Activated T-cell treated with anti-CD3 and anti-CD28 coated beads, Interleukin-2, amount 50 U/mL, for 24 hours (primary cell): ENCODE results near the gene RNU1-1.
"Not testable (repeated sequence)": the region's sequence is repeated elsewhere in the genome, so short reads cannot be mapped to it uniquely, and the experiment has no call there.

Experiments
- DNase-seq: peaks from one replicate; pipeline ENCODE4 v3.0.0-alpha.2; 2020
- H3K27ac Mint-ChIP-seq: 2 replicates; pipeline ENCODE4 v1.8.0; 2020; ENCODE audit warnings: mild to moderate bottlenecking, mixed read lengths
- H3K27me3 Mint-ChIP-seq: 2 replicates; pipeline ENCODE4 v1.8.0; 2020; ENCODE audit warnings: mixed read lengths
- H3K36me3 Mint-ChIP-seq: 2 replicates; pipeline ENCODE4 v1.8.0; 2020; ENCODE audit warnings: low read depth, mixed read lengths
- H3K4me1 Mint-ChIP-seq: 2 replicates; pipeline ENCODE4 v1.8.0; 2020; ENCODE audit warnings: low read depth, mixed read lengths
- H3K4me3 Mint-ChIP-seq: 2 replicates; pipeline ENCODE4 v1.8.0; 2020; ENCODE audit warnings: mild to moderate bottlenecking, moderate library complexity, mixed read lengths
- H3K9me3 Mint-ChIP-seq: 2 replicates; pipeline ENCODE4 v1.8.0; 2020; ENCODE audit warnings: mixed read lengths

The RNU1-1 gene

GRCh38 chr1:16535487-16535886 is 21.4 kb upstream of the RNU1-1 start:
- H3K9me3 Mint-ChIP-seq, H3K36me3 Mint-ChIP-seq, DNase-seq: not testable (repeated sequence)
- peak overlapping the region; percentile 64 for H3K27ac Mint-ChIP-seq
- H3K4me1 Mint-ChIP-seq, result peaks cover 10% of the 10 kb centered on the region
- peak overlapping the region; percentile 57 for H3K4me3 Mint-ChIP-seq
- peaks cover 47% of the 10 kb centered on the region for H3K27me3 Mint-ChIP-seq

GRCh38 chr1:16534829-16535456 is 20.9 kb upstream of the RNU1-1 start:
- Mint-ChIP-seq H3K4me3 (peak overlapping the region; percentile 63), H3K27me3 (peaks cover 46% of the 10 kb centered on the region), H3K4me1 (peaks cover 10% of the 10 kb centered on the region), H3K27ac (peak overlapping the region; percentile 87)
- H3K9me3 Mint-ChIP-seq, H3K36me3 Mint-ChIP-seq: not testable (repeated sequence)
- peak; percentile 78 for DNase-seq

- H3K27ac Mint-ChIP-seq, H3K36me3 Mint-ChIP-seq, H3K9me3 Mint-ChIP-seq: not testable (repeated sequence)
- peak overlapping the region; percentile 33 for H3K4me3 Mint-ChIP-seq
- H3K27me3 Mint-ChIP-seq, result peaks cover 50% of the 10 kb centered on the region
- DNase-seq, result peak; percentile 40
- peaks cover 10% of the 10 kb centered on the region for H3K4me1 Mint-ChIP-seq
Measured at GRCh38 chr1:16534239-16534828, 20.2 kb upstream of the RNU1-1 start.

GRCh38 chr1:16532235-16532991 is 18.3 kb upstream of the RNU1-1 start:
- Mint-ChIP-seq H3K27me3 (peaks cover 51% of the 10 kb centered on the region), H3K4me1 (peaks cover 10% of the 10 kb centered on the region)
- DNase-seq, H3K9me3 Mint-ChIP-seq, H3K4me3 Mint-ChIP-seq, H3K36me3 Mint-ChIP-seq, H3K27ac Mint-ChIP-seq: not testable (repeated sequence)

GRCh38 chr1:16528338-16528737 is 14.3 kb upstream of the RNU1-1 start:
- not testable (repeated sequence) for H3K36me3 Mint-ChIP-seq, DNase-seq, H3K9me3 Mint-ChIP-seq, H3K4me3 Mint-ChIP-seq, H3K4me1 Mint-ChIP-seq, H3K27ac Mint-ChIP-seq
- H3K27me3 Mint-ChIP-seq, result peaks cover 47% of the 10 kb centered on the region

GRCh38 chr1:16525769-16526168 is 11.7 kb upstream of the RNU1-1 start:
- H3K27me3 Mint-ChIP-seq, result peaks cover 38% of the 10 kb centered on the region
- H3K27ac Mint-ChIP-seq, H3K36me3 Mint-ChIP-seq, H3K4me1 Mint-ChIP-seq, H3K4me3 Mint-ChIP-seq, DNase-seq, H3K9me3 Mint-ChIP-seq: not testable (repeated sequence)

GRCh38 chr1:16521679-16522078 is 7.6 kb upstream of the RNU1-1 start:
- H3K27ac Mint-ChIP-seq, result not testable (repeated sequence)

GRCh38 chr1:16521288-16521583 is 7.2 kb upstream of the RNU1-1 start:
- no peak overlapping the region for H3K4me3 Mint-ChIP-seq

More at GRCh38 chr1:16521679-16522078, 7.6 kb upstream of the RNU1-1 start:
- not testable (repeated sequence) for DNase-seq, H3K4me3 Mint-ChIP-seq, H3K4me1 Mint-ChIP-seq, H3K36me3 Mint-ChIP-seq, H3K9me3 Mint-ChIP-seq
- peaks cover 57% of the 10 kb centered on the region for H3K27me3 Mint-ChIP-seq

GRCh38 chr1:16520435-16521287 is 6.6 kb upstream of the RNU1-1 start:
- not testable (repeated sequence) for H3K9me3 Mint-ChIP-seq, H3K4me1 Mint-ChIP-seq, DNase-seq, H3K36me3 Mint-ChIP-seq
- H3K27me3 Mint-ChIP-seq, result peaks cover 52% of the 10 kb centered on the region
- peak overlapping the region; percentile 66 for H3K27ac Mint-ChIP-seq
- H3K4me3 Mint-ChIP-seq, result peak overlapping the region; percentile 30

More at GRCh38 chr1:16521288-16521583, 7.2 kb upstream of the RNU1-1 start:
- Mint-ChIP-seq H3K4me1 (peaks cover 7% of the 10 kb centered on the region), H3K27ac (no peak overlapping the region), H3K9me3 (no peaks in the 10 kb centered on the region), H3K36me3 (no peaks in the 10 kb centered on the region), H3K27me3 (peaks cover 55% of the 10 kb centered on the region)
- no peak for DNase-seq

- peaks cover 43% of the 10 kb centered on the region for H3K27me3 Mint-ChIP-seq
- not testable (repeated sequence) for H3K36me3 Mint-ChIP-seq, H3K4me1 Mint-ChIP-seq, DNase-seq, H3K9me3 Mint-ChIP-seq, H3K4me3 Mint-ChIP-seq, H3K27ac Mint-ChIP-seq
Measured at GRCh38 chr1:16519255-16519951, 5.3 kb upstream of the RNU1-1 start.

GRCh38 chr1:16518913-16519254 is 4.8 kb upstream of the RNU1-1 start:
- not testable (repeated sequence) for H3K4me3 Mint-ChIP-seq, DNase-seq, H3K27ac Mint-ChIP-seq, H3K4me1 Mint-ChIP-seq, H3K9me3 Mint-ChIP-seq, H3K36me3 Mint-ChIP-seq
- H3K27me3 Mint-ChIP-seq, result peaks cover 40% of the 10 kb centered on the region

GRCh38 chr1:16516694-16517410 is 2.8 kb upstream of the RNU1-1 start:
- DNase-seq, H3K4me1 Mint-ChIP-seq, H3K27ac Mint-ChIP-seq, H3K36me3 Mint-ChIP-seq, H3K4me3 Mint-ChIP-seq, H3K9me3 Mint-ChIP-seq: not testable (repeated sequence)
- H3K27me3 Mint-ChIP-seq, result peaks cover 40% of the 10 kb centered on the region

- DNase-seq, result peak; percentile 85
- H3K4me1 Mint-ChIP-seq, H3K27ac Mint-ChIP-seq, H3K4me3 Mint-ChIP-seq, H3K36me3 Mint-ChIP-seq, H3K9me3 Mint-ChIP-seq: not testable (repeated sequence)
- H3K27me3 Mint-ChIP-seq, result peaks cover 10% of the 10 kb centered on the region
Measured at GRCh38 chr1:16513412-16514106, 526 bp downstream of the RNU1-1 start.
